Left ventricle myocardium inferior (tissue), 1 donor: ENCODE measurements around the gene SERAC1. TPM values are rescaled to one million over a fixed set of nuclear protein-coding genes. Genes with fewer than 3 reads are reported as not detected.

Experiments
- DNase-seq: peaks from one replicate; pipeline ENCODE4 v3.0.0-alpha.2; 2020
- H3K27ac ChIP-seq: fragments of 200-600 bp; replicated peaks from 2 replicates; pipeline ENCODE4 v1.8.0; 2021
- H3K27me3 ChIP-seq: fragments of 200-600 bp; 2 replicates; pipeline ENCODE4 v1.8.0; 2021; ENCODE audit warnings: low read depth
- H3K36me3 ChIP-seq: fragments of 200-600 bp; 2 replicates; pipeline ENCODE4 v1.8.0; 2021
- H3K4me1 ChIP-seq: fragments of 200-600 bp; 2 replicates; pipeline ENCODE4 v1.8.0; 2021
- H3K4me3 ChIP-seq: fragments of 200-600 bp; 2 replicates; pipeline ENCODE4 v1.8.0; 2021; ENCODE audit warnings: mild to moderate bottlenecking, moderate library complexity
- H3K9me3 ChIP-seq: fragments of 200-600 bp; replicated peaks from 2 replicates; pipeline ENCODE4 v1.8.0; 2021
- CTCF ChIP-seq: fragments of 200-600 bp; IDR thresholded peaks from 2 replicates; pipeline ENCODE4 v1.8.0; 2021; ENCODE audit warnings: antibody characterized with exemption, mild to moderate bottlenecking, borderline replicate concordance
- intact Hi-C: fragments of 100-400 bp; cut with micrococcal nuclease; formaldehyde crosslinking; loops from one replicate; pipeline ENCODE4 v1.11.0; 2022
- total RNA-seq: library from RNA; stranded (reverse); fragmentation: NEBNext Ultra II Directional; extraction: Animal tissue kit (Norgen Biotek cat#: 25700); gene quantifications from one replicate; pipeline ENCODE4 v1.2.1, GENCODE V29; 2021
- donor health status: DM: no; HTN: yes; CAD: no; lungs with severe emphysema.

SERAC1 gene
- total RNA-seq, 1 donor from 2014 or later: 5.1 TPM

- no peaks in the 10 kb centered on the region for H3K27me3 ChIP-seq
- H3K36me3 ChIP-seq: peaks cover 11% of the 10 kb centered on the region
- TF ChIP-seq CTCF: no peak
- no peak overlapping the region for H3K4me3 ChIP-seq
- no peak for DNase-seq
- no peaks in the 10 kb centered on the region for H3K4me1 ChIP-seq
- no peaks in the 10 kb centered on the region for H3K9me3 ChIP-seq
- no peak overlapping the region for H3K27ac ChIP-seq
- intact Hi-C loops: no loop called here
These were observed 17.4 kb downstream of the SERAC1 start for GRCh38 chr6:158150701-158151100.

- no peak overlapping the region for H3K27ac ChIP-seq
- no peak for DNase-seq
- peaks cover 11% of the 10 kb centered on the region for H3K36me3 ChIP-seq
- H3K27me3 ChIP-seq: no peaks in the 10 kb centered on the region
- no peak overlapping the region for H3K4me3 ChIP-seq
- H3K9me3 ChIP-seq: no peaks in the 10 kb centered on the region
- H3K4me1 ChIP-seq: no peaks in the 10 kb centered on the region
- no peak for TF ChIP-seq CTCF
- intact Hi-C loops: no loop called here
These were observed 18.4 kb downstream of the SERAC1 start for GRCh38 chr6:158149641-158150040.

GRCh38 chr6:158143700-158144099 is 24.4 kb downstream of the SERAC1 start:
- no peaks in the 10 kb centered on the region for H3K4me1 ChIP-seq
- no peak for DNase-seq
- H3K9me3 ChIP-seq: no peaks in the 10 kb centered on the region
- H3K36me3 ChIP-seq: peaks cover 43% of the 10 kb centered on the region
- H3K27me3 ChIP-seq: no peaks in the 10 kb centered on the region
- H3K27ac ChIP-seq: no peak overlapping the region
- TF ChIP-seq CTCF: no peak
- intact Hi-C loops: no loop called here
- no peak overlapping the region for H3K4me3 ChIP-seq

GRCh38 chr6:158142789-158143188 is 25.3 kb downstream of the SERAC1 start:
- intact Hi-C loops: no loop called here
- Histone ChIP-seq H3K4me1 (no peaks in the 10 kb centered on the region), H3K9me3 (no peaks in the 10 kb centered on the region), H3K36me3 (peaks cover 43% of the 10 kb centered on the region), H3K4me3 (no peak overlapping the region), H3K27me3 (no peaks in the 10 kb centered on the region), H3K27ac (no peak overlapping the region)
- TF ChIP-seq CTCF: no peak
- no peak for DNase-seq

- Histone ChIP-seq H3K4me1 (no peaks in the 10 kb centered on the region), H3K36me3 (peaks cover 16% of the 10 kb centered on the region), H3K9me3 (no peaks in the 10 kb centered on the region), H3K27ac (no peak overlapping the region), H3K27me3 (no peaks in the 10 kb centered on the region), H3K4me3 (no peak overlapping the region)
- intact Hi-C loops: no loop called here
- peak; percentile 20 for TF ChIP-seq CTCF
- DNase-seq: no peak
These were observed 36.1 kb downstream of the SERAC1 start for GRCh38 chr6:158131926-158132325.

- no peaks in the 10 kb centered on the region for H3K4me1 ChIP-seq
- no peaks in the 10 kb centered on the region for H3K27me3 ChIP-seq
- no peaks in the 10 kb centered on the region for H3K9me3 ChIP-seq
- TF ChIP-seq CTCF: no peak
- no peak overlapping the region for H3K27ac ChIP-seq
- intact Hi-C loops: no loop called here
- no peak overlapping the region for H3K4me3 ChIP-seq
- no peak for DNase-seq
- H3K36me3 ChIP-seq: peaks cover 44% of the 10 kb centered on the region
These were observed 42.8 kb downstream of the SERAC1 start for GRCh38 chr6:158125271-158125670.
